ENCODE data around the gene NOTCH4. TPM values are rescaled to one million over a fixed set of nuclear protein-coding genes. Genes with fewer than 3 reads are reported as not detected.
"Not testable (repeated sequence)": the region's sequence is repeated elsewhere in the genome, so short reads cannot be mapped to it uniquely, and the experiment has no call there.

NOTCH4 gene
- total and polyA plus RNA-seq, 5 experiments from 2014 or later: 0.22 to 1.8 (median 0.48) TPM

- DNase-seq: peak in 2 of 10 donors; percentile 10 to 57
- peaks cover 6 to 41% (median 18%) of the 10 kb centered on the region in 3 donors for H3K36me3 Mint-ChIP-seq
Measured at GRCh38 chr6:32190911-32191677, 32.8 kb downstream of the NOTCH4 start.

GRCh38 chr6:32190054-32190851 is 33.6 kb downstream of the NOTCH4 start, which contains the start of gene PBX2:
Gene PBX2, minus strand, starts transcription at chr6:32190202. Its CDS starts 287 bp downstream, at chr6:32189915.
- POLR2A ChIA-PET: interaction anchor here (0.6 to 12.3 kb wide), 11 partner anchors 10 to 782 kb away, joined by 3 to 303 read pairs (median 4); partner anchors contain the start of genes AGER, AGPAT1, ATF6B and DXO

More at GRCh38 chr6:32190911-32191677, 32.8 kb downstream of the NOTCH4 start:
- ATAC-seq: no peak
- peak overlapping the region; percentile 91 to 100 (median 98) for H3K27ac Mint-ChIP-seq
- H3K4me3 Mint-ChIP-seq: peak overlapping the region; percentile 94 to 100 (median 98)
- peaks cover 47 to 78% (median 65%) of the 10 kb centered on the region in 4 donors for H3K4me1 Mint-ChIP-seq
- POLR2A ChIA-PET: interaction anchor here (0.6 to 12.3 kb wide), 10 partner anchors 11 to 781 kb away, joined by 3 to 303 read pairs (median 4); partner anchors contain the start of genes AGER, AGPAT1, ATF6B and EHMT2
- H3K9me3 Mint-ChIP-seq: no peaks in the 10 kb centered on the region
- no peaks in the 10 kb centered on the region for H3K27me3 Mint-ChIP-seq

GRCh38 chr6:32189742-32190053 is 34.2 kb downstream of the NOTCH4 start:
- Mint-ChIP-seq H3K27ac (peak overlapping the region in 9 of 10 donors; percentile 86 to 99 (median 95)), H3K4me3 (peak overlapping the region; percentile 87 to 100 (median 93)), H3K9me3 (no peaks in the 10 kb centered on the region), H3K4me1 (peaks cover 45 to 76% (median 60%) of the 10 kb centered on the region in 4 donors), H3K36me3 (peaks cover 6 to 50% (median 22%) of the 10 kb centered on the region in 3 donors), H3K27me3 (no peaks in the 10 kb centered on the region)
- ATAC-seq (no peak), DNase-seq (peak in 1 of 10 donors; percentile 6)
- POLR2A ChIA-PET: interaction anchor here (0.9 to 12.3 kb wide), 6 partner anchors 9 to 695 kb away, joined by 3 to 303 read pairs (median 6); partner anchors contain the start of genes AGER, AGPAT1, ATF6B and DXO

More at GRCh38 chr6:32190054-32190851, 33.6 kb downstream of the NOTCH4 start, which contains the start of gene PBX2:
- peak within 1 kb of the TSS; percentile 91 to 100 (median 98) for H3K27ac Mint-ChIP-seq
- H3K4me3 Mint-ChIP-seq: peak within 1 kb of the TSS; percentile 94 to 100 (median 98)
- ATAC-seq (peak; percentile 40 to 58), DNase-seq (peak; percentile 52 to 92 (median 68))
- peaks cover 49 to 79% (median 65%) of the 10 kb centered on the region in 4 donors for H3K4me1 Mint-ChIP-seq
- H3K9me3 Mint-ChIP-seq: no peaks in the 10 kb centered on the region
- H3K27me3 Mint-ChIP-seq: no peaks in the 10 kb centered on the region
- peaks cover 6 to 49% (median 22%) of the 10 kb centered on the region in 3 donors for H3K36me3 Mint-ChIP-seq

GRCh38 chr6:32189069-32189741 is 34.7 kb downstream of the NOTCH4 start:
- ATAC-seq: no peak
- no peaks in the 10 kb centered on the region for H3K27me3 Mint-ChIP-seq
- POLR2A ChIA-PET: interaction anchor here (0.6 to 12.3 kb wide), 7 partner anchors 9 to 356 kb away, joined by 3 to 303 read pairs (median 4); partner anchors contain the start of genes AGER, AGPAT1, ATF6B and DXO
- H3K9me3 Mint-ChIP-seq: no peaks in the 10 kb centered on the region
- H3K36me3 Mint-ChIP-seq: peaks cover 6 to 52% (median 22%) of the 10 kb centered on the region in 3 donors
- peak overlapping the region; percentile 86 to 96 (median 93) for H3K27ac Mint-ChIP-seq
- H3K4me3 Mint-ChIP-seq: peak overlapping the region; percentile 87 to 100 (median 93)
- H3K4me1 Mint-ChIP-seq: peaks cover 42 to 73% (median 56%) of the 10 kb centered on the region in 4 donors
- DNase-seq: peak in 2 of 10 donors; percentile 2 to 30

- Mint-ChIP-seq H3K4me1 (peaks cover 37 to 69% (median 52%) of the 10 kb centered on the region in 4 donors), H3K27ac (peak overlapping the region; percentile 86 to 96 (median 93)), H3K4me3 (peak overlapping the region; percentile 87 to 100 (median 93)), H3K9me3 (no peaks in the 10 kb centered on the region), H3K36me3 (peaks cover 6 to 57% (median 22%) of the 10 kb centered on the region in 3 donors), H3K27me3 (no peaks in the 10 kb centered on the region)
- DNase-seq: peak in 1 of 10 donors; percentile 50
- ATAC-seq: no peak
- POLR2A ChIA-PET: interaction anchor here (0.5 to 12.3 kb wide), 5 partner anchors 8 to 66 kb away, joined by 3 to 303 read pairs (median 4); partner anchors contain the start of genes AGER, AGPAT1, ATF6B and RNF5
Measured at GRCh38 chr6:32188381-32189068, 35.3 kb downstream of the NOTCH4 start.

GRCh38 chr6:32187725-32188380 is 36.0 kb downstream of the NOTCH4 start:
- DNase-seq: peak in 1 of 10 donors; percentile 53
- Mint-ChIP-seq H3K36me3 (peaks cover 6 to 60% (median 22%) of the 10 kb centered on the region in 3 donors), H3K4me1 (peaks cover 35 to 66% (median 51%) of the 10 kb centered on the region in 4 donors), H3K4me3 (peak overlapping the region; percentile 62 to 100 (median 92)), H3K27ac (peak overlapping the region; percentile 88 to 96 (median 92))
- ATAC-seq, H3K27me3 Mint-ChIP-seq, H3K9me3 Mint-ChIP-seq: not testable (repeated sequence)
- POLR2A ChIA-PET: interaction anchor here (0.5 to 12.3 kb wide), 6 partner anchors 8 to 65 kb away, joined by 3 to 303 read pairs (median 4); partner anchors contain the start of genes AGER, AGPAT1, FKBPL and RNF5

GRCh38 chr6:32187009-32187709 is 36.7 kb downstream of the NOTCH4 start:
- peaks cover 6 to 67% (median 22%) of the 10 kb centered on the region in 3 donors for H3K36me3 Mint-ChIP-seq
- DNase-seq (no peak), ATAC-seq (no peak)
- H3K4me1 Mint-ChIP-seq: peaks cover 35 to 66% (median 57%) of the 10 kb centered on the region in 4 donors
- H3K27ac Mint-ChIP-seq: peak overlapping the region; percentile 88 to 96 (median 90)
- POLR2A ChIA-PET: interaction anchor here (0.6 to 12.3 kb wide), 6 partner anchors 7 to 60 kb away, joined by 3 to 303 read pairs (median 5); partner anchors contain the start of genes AGER, AGPAT1, FKBPL and RNF5
- peak overlapping the region; percentile 43 to 100 (median 91) for H3K4me3 Mint-ChIP-seq
- no peaks in the 10 kb centered on the region for H3K27me3 Mint-ChIP-seq
- H3K9me3 Mint-ChIP-seq: no peaks in the 10 kb centered on the region

- POLR2A ChIA-PET: interaction anchor here (0.6 to 12.3 kb wide), 5 partner anchors 6 to 56 kb away, joined by 3 to 303 read pairs (median 6); partner anchors contain the start of genes AGER, AGPAT1, FKBPL and RNF5
- H3K4me3 Mint-ChIP-seq: peak overlapping the region; percentile 43 to 100 (median 81)
- DNase-seq, H3K9me3 Mint-ChIP-seq, H3K27me3 Mint-ChIP-seq, ATAC-seq: not testable (repeated sequence)
- peak overlapping the region; percentile 88 to 96 (median 90) for H3K27ac Mint-ChIP-seq
- H3K4me1 Mint-ChIP-seq: peaks cover 32 to 62% (median 60%) of the 10 kb centered on the region in 4 donors
- peaks cover 6 to 69% (median 19%) of the 10 kb centered on the region in 3 donors for H3K36me3 Mint-ChIP-seq
Measured at GRCh38 chr6:32186151-32186840, 37.6 kb downstream of the NOTCH4 start.

GRCh38 chr6:32185681-32186131 is 38.2 kb downstream of the NOTCH4 start:
- Mint-ChIP-seq H3K4me3 (peak overlapping the region in 9 of 10 donors; percentile 14 to 100 (median 72)), H3K4me1 (peaks cover 32 to 62% (median 60%) of the 10 kb centered on the region in 4 donors), H3K27ac (peak overlapping the region; percentile 88 to 96 (median 90)), H3K36me3 (peaks cover 6 to 71% (median 15%) of the 10 kb centered on the region in 3 donors)
- H3K9me3 Mint-ChIP-seq, H3K27me3 Mint-ChIP-seq, ATAC-seq, DNase-seq: not testable (repeated sequence)
- POLR2A ChIA-PET: interaction anchor here (12.3 kb wide), 1 partner anchor 5 kb away, joined by 303 read pairs; the partner anchor contains the start of genes AGER, AGPAT1 and RNF5

All from naive thymus-derived CD8-positive, alpha-beta T cell (primary cell).